HG02840 (cell line): ENCODE data around the gene SNU13.
"Not testable (repeated sequence)": the region's sequence is repeated elsewhere in the genome, so short reads cannot be mapped to it uniquely, and the experiment has no call there.

ENCODE experiments used
- ATAC-seq: cut with Tn5 transposase; IDR thresholded peaks from one replicate; pipeline ENCODE4 v1.9.1; 2021; ENCODE audit warnings: mild to moderate bottlenecking, moderate library complexity, moderate number of reproducible peaks; ENCODE audit not compliant: unreplicated experiment, low FRiP score

SNU13 gene

DNA sequence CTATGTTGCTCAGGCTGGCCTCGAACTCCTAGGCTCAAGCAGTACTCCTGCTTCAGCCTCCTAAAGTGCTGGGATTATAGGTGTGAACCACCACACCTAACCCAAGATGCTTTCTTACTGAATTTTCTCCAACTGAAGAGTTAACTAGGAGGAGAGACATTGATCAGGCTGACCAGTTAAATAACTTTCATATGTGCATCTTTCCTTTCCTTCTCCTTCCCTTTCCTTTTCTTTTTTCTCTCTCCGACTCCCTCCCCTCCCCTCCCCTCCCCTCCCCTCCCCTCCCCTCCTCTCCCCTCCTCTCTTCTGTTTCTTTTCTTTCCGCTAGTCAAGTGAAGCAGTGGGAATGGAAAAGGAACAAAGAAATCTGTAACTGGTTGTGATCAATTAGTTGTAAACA is 40.9 kb downstream of the SNU13 start:
- ATAC-seq, result no peak

- no peak for ATAC-seq
Observed at GRCh38 chr22:41642331-41643110, 46.1 kb downstream of the SNU13 start.

DNA sequence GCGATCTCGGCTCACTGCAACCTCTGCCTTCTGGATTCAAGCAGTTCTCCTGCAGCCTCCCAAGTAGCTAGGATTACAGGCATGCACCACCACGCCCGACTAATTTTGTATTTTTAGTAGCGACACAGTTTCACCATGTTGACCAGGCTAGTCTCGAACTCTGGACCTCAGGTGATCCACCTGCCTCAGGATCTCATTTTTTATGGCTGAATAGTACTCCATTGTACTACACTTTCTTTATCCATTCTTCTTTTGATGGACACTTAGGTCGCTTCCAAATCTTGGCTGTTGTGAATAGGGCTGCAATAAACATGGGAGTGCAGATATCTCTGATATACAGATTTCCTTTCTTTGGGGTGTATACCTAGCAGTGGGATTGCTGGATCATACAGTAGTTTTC is 46.8 kb downstream of the SNU13 start:
- ATAC-seq, result no peak

DNA sequence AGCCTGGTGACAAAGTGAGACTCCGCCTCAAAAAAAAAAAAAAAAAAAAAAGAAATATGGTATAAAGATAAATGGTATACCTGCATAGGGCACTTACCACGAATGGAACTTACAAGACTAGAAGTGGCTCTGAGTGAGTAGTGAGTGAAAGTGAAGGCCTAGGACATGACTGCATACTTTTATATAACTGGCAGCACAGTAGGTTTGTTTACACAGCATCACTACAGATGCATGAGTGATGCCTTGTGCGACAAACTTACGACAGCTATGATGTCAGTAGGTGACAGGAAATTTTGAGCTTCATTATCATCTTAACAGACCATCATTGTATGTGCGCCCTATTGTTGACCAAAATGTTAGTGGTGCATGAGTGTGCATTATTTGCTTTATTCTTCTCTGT is 49.9 kb downstream of the SNU13 start:
- ATAC-seq, result no peak

DNA sequence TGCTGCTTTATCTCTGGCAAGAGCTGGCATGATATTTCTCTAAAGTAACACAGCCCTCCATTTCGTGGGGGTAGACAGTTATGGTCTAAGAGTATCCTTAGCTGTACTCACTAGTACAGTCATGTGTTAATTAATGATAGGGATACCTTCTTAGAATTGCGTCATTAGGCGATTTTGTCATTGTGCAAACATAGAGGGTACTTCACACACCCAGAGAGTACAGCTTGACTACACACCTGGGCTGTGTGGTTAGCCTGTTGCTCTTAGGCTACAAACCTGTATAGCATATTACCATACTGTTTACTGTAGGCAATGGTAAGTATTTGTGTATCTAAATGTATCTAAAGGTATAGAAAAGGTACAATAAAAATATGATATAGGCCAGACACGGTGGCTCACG is 50.5 kb downstream of the SNU13 start:
- ATAC-seq, result no peak

DNA sequence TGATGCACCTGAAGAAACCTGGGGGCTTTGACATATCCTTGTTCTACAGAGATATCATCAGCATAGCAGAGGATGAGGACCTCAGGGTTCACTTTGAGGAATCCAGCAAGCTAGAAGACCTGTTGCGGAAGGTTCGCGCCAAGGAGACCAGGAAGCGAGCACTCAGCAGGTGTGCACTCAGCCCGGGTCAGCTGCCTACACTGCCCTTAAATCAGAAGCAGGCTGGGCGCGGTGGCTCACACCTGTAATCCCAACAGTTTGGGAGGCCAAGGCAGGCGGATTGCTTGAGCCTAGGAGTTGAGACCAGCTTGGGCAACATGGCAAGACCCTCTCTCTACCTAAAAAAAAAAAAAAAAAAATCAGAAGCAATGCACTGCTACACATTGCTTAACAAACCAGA is 51.0 kb downstream of the SNU13 start:
- not testable (repeated sequence) for ATAC-seq

GRCh38 chr22:41636467-41636866 is 52.2 kb downstream of the SNU13 start:
- no peak for ATAC-seq

DNA sequence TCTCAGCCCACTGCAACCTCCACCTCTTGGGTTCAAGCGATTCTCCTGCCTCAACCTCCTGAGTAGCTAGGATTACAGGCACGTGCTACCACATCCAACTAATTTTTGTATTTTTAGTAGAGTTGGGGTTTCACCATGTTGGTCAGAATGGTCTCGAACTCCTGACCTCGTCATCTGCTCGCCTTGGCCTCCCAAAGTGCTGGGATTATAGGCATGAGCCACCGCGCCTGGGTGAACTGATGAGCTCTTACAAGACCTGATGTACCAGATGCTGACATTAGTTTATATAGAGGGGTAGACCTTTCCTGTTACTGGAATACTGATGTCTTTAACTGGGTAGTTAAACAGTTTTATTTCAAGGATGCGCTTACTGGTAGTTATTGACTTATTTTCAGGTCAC is 54.1 kb downstream of the SNU13 start:
- ATAC-seq, result not testable (repeated sequence)

DNA sequence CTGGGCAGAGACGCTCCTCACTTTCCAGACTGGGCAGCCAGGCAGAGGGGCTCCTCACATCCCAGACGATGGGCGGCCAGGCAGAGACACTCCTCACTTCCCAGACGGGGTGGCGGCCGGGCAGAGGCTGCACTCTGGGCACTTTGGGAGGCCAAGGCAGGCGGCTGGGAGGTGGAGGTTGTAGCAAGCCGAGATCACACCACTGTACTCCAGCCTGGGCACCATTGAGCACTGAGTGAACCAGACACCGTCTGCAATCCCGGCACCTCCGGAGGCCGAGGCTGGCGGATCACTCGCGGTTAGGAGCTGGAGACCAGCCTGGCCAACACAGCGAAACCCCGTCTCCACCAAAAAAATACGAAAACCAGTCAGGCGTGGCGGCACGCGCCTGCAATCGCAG is 57.1 kb downstream of the SNU13 start:
- ATAC-seq, result not testable (repeated sequence)

DNA sequence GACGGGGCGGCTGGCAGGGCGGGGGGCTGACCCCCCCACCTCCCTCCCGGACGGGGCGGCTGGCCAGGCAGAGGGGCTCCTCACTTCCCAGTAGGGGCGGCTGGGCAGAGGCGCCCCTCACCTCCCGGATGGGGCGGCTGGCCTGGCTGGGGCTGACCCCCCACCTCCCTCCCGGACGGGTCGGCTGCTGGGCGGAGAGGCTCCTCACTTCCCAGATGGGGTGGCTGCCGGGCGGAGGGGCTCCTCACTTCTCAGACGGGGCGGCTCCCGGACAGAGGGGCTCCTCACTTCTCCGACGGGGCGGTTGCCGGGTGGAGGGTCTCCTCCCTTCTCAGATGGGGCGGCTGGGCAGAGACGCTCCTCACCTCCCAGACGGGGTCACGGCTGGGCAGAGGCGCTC is 57.6 kb downstream of the SNU13 start:
- not testable (repeated sequence) for ATAC-seq

GRCh38 chr22:41625577-41625976 is 63.1 kb downstream of the SNU13 start:
- ATAC-seq, result no peak
